GM12892 (cell line): Measurements from ENCODE around the gene AMZ1.
A peak's percentile ranks its signal among the peaks of the same experiment; 100 is the strongest.

Experiments used
- DNase-seq: peaks from one replicate; pipeline ENCODE4 v3.0.0; 2011; ENCODE audit not compliant: insufficient read length
- FAIRE-seq: peaks from 2 replicates; lab custom pipeline; 2011; peaks lifted over from hg19 to GRCh38; lab: Jason Lieb, UNC
- POLR2A ChIP-seq: IDR thresholded peaks from 2 replicates; pipeline ENCODE4 v1.6.1; 2011; ENCODE audit warnings: low read depth, low read length, control low read depth
- POLR2AphosphoS5 ChIP-seq: IDR thresholded peaks from 2 replicates; pipeline ENCODE4 v1.6.1; 2011; ENCODE audit warnings: low read depth, low read length, control low read depth
- TAF1 ChIP-seq: IDR thresholded peaks from 2 replicates; pipeline ENCODE4 v1.6.1; 2011; ENCODE audit warnings: low read depth, mild to moderate bottlenecking, control low read depth, low read length, borderline replicate concordance

Gene AMZ1

GRCh38 chr7:2713978-2714377 is 26.0 kb downstream of the AMZ1 start:
- FAIRE-seq = no peak
- no peak for TF ChIP-seq POLR2AphosphoS5
- no peak for TF ChIP-seq TAF1
- no peak for TF ChIP-seq POLR2A
- DNase-seq = no peak

GRCh38 chr7:2714636-2715035 is 26.6 kb downstream of the AMZ1 start:
- DNase-seq (no peak), FAIRE-seq (no peak)
- TF ChIP-seq POLR2A (no peak), POLR2AphosphoS5 (no peak), TAF1 (no peak)

GRCh38 chr7:2715341-2716231 is 27.6 kb downstream of the AMZ1 start:
- FAIRE-seq (peak; percentile 85), DNase-seq (no peak)
- TF ChIP-seq TAF1 (no peak), POLR2A (no peak), POLR2AphosphoS5 (no peak)

GRCh38 chr7:2716488-2716887 is 28.5 kb downstream of the AMZ1 start:
- DNase-seq = no peak
- TF ChIP-seq POLR2A (no peak), TAF1 (no peak)
- FAIRE-seq = no peak

- FAIRE-seq (no peak), DNase-seq (no peak)
- TF ChIP-seq POLR2AphosphoS5 (no peak), TAF1 (no peak), POLR2A (no peak)
These were observed 28.9 kb downstream of the AMZ1 start for GRCh38 chr7:2716906-2717292.

- TF ChIP-seq TAF1 = no peak
- TF ChIP-seq POLR2AphosphoS5 = no peak
- no peak for TF ChIP-seq POLR2A
- DNase-seq (no peak), FAIRE-seq (no peak)
These were observed 29.6 kb downstream of the AMZ1 start for GRCh38 chr7:2717293-2718261.

GRCh38 chr7:2718296-2718965 is 30.4 kb downstream of the AMZ1 start:
- no peak for FAIRE-seq

GRCh38 chr7:2719007-2719406 is 31.0 kb downstream of the AMZ1 start:
- DNase-seq (no peak), FAIRE-seq (no peak)
- TF ChIP-seq TAF1 = no peak
- no peak for TF ChIP-seq POLR2A
- no peak for TF ChIP-seq POLR2AphosphoS5

More at GRCh38 chr7:2718296-2718965, 30.4 kb downstream of the AMZ1 start:
- no peak for DNase-seq
- TF ChIP-seq POLR2A (no peak), TAF1 (no peak), POLR2AphosphoS5 (no peak)

GRCh38 chr7:2720024-2720423 is 32.0 kb downstream of the AMZ1 start:
- no peak for FAIRE-seq

GRCh38 chr7:2721842-2722241 is 33.8 kb downstream of the AMZ1 start:
- TF ChIP-seq POLR2AphosphoS5 = no peak
- TF ChIP-seq POLR2A = no peak
- no peak for TF ChIP-seq TAF1
- FAIRE-seq (no peak), DNase-seq (no peak)

More at GRCh38 chr7:2720024-2720423, 32.0 kb downstream of the AMZ1 start:
- TF ChIP-seq POLR2A (no peak), POLR2AphosphoS5 (no peak), TAF1 (no peak)
- DNase-seq = no peak

- no peak for TF ChIP-seq POLR2AphosphoS5
- TF ChIP-seq POLR2A = no peak
- no peak for TF ChIP-seq TAF1
- no peak for DNase-seq
- FAIRE-seq = no peak
These were observed 34.6 kb downstream of the AMZ1 start for GRCh38 chr7:2722591-2722990.
